C4-2B (cell line): Measurements from ENCODE around the gene VASH2.

Experiments used
- CTCF ChIP-seq: fragments of 450-650 bp; conservative IDR thresholded peaks from 2 replicates; pipeline ENCODE4 v1.5.1; 2017; ENCODE audit warnings: mild to moderate bottlenecking
- ZFX ChIP-seq: fragments of 450-650 bp; IDR thresholded peaks from 2 replicates; pipeline ENCODE4 v1.6.1; 2017

- TF ChIP-seq CTCF: no peak
- no peak for TF ChIP-seq ZFX
These were observed 19.2 kb upstream of the VASH2 start for GRCh38 chr1:212930986-212931678.
